Measurements from ENCODE around the gene FEN1.

GRCh38 chr11:61816736-61817455, 24.2 kb downstream of the FEN1 start, which contains the start of gene FADS1:
- TF ChIP-seq, protein P1, sequence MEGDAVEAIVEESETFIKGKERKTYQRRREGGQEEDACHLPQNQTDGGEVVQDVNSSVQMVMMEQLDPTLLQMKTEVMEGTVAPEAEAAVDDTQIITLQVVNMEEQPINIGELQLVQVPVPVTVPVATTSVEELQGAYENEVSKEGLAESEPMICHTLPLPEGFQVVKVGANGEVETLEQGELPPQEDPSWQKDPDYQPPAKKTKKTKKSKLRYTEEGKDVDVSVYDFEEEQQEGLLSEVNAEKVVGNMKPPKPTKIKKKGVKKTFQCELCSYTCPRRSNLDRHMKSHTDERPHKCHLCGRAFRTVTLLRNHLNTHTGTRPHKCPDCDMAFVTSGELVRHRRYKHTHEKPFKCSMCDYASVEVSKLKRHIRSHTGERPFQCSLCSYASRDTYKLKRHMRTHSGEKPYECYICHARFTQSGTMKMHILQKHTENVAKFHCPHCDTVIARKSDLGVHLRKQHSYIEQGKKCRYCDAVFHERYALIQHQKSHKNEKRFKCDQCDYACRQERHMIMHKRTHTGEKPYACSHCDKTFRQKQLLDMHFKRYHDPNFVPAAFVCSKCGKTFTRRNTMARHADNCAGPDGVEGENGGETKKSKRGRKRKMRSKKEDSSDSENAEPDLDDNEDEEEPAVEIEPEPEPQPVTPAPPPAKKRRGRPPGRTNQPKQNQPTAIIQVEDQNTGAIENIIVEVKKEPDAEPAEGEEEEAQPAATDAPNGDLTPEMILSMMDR (IDR thresholded peaks at IDR 0.05): peak in 5 of 6 experiments; percentile 4 to 41 (median 33)
- peak in 2 of 4 donors; percentile 49 to 52 for TF ChIP-seq POLR2A (IDR thresholded peaks at IDR 0.05)
